Embryonic facial prominence (tissue), 1 donor: ENCODE data around the gene PVALEF.

Experiments
- DNase-seq: peaks from one replicate; pipeline ENCODE4 v3.0.0-alpha.2; 2016; ENCODE audit errors: extremely low spot score

PVALEF gene

GRCh38 chr17:81128774-81129173 lies 36.5 kb upstream of the PVALEF start:
- no peak for DNase-seq

GRCh38 chr17:81129289-81129688 lies 36.0 kb upstream of the PVALEF start:
- no peak for DNase-seq

GRCh38 chr17:81129711-81130367 lies 35.5 kb upstream of the PVALEF start:
- no peak for DNase-seq

- DNase-seq = no peak
Observed at GRCh38 chr17:81130385-81131361, 34.6 kb upstream of the PVALEF start.

GRCh38 chr17:81131486-81132196 lies 33.7 kb upstream of the PVALEF start:
- DNase-seq = no peak

GRCh38 chr17:81132197-81132540 lies 33.1 kb upstream of the PVALEF start:
- no peak for DNase-seq

- no peak for DNase-seq
Observed at GRCh38 chr17:81132770-81133723, 32.3 kb upstream of the PVALEF start.

GRCh38 chr17:81134064-81134781 lies 31.1 kb upstream of the PVALEF start:
- DNase-seq = no peak

GRCh38 chr17:81135505-81136278 lies 29.6 kb upstream of the PVALEF start:
- DNase-seq = no peak

- DNase-seq = no peak
Observed at GRCh38 chr17:81136366-81136765, 28.9 kb upstream of the PVALEF start.

- DNase-seq = no peak
Observed at GRCh38 chr17:81137248-81137647, 28.1 kb upstream of the PVALEF start.

- DNase-seq = no peak
Observed at GRCh38 chr17:81138083-81138482, 27.2 kb upstream of the PVALEF start.

- no peak for DNase-seq
Observed at GRCh38 chr17:81138500-81138899, 26.8 kb upstream of the PVALEF start.

- no peak for DNase-seq
Observed at GRCh38 chr17:81139428-81139827, 25.9 kb upstream of the PVALEF start.

- DNase-seq = no peak
Observed at GRCh38 chr17:81140018-81140417, 25.3 kb upstream of the PVALEF start.

GRCh38 chr17:81140695-81141094 lies 24.6 kb upstream of the PVALEF start:
- no peak for DNase-seq

GRCh38 chr17:81142301-81143199 lies 22.8 kb upstream of the PVALEF start:
- DNase-seq = no peak

- DNase-seq = no peak
Observed at GRCh38 chr17:81143200-81143527, 22.1 kb upstream of the PVALEF start.
